DMS79 (cell line): ENCODE measurements around the gene NDUFS2.

Experiments
- DNase-seq: peaks from one replicate; lab custom pipeline; 2025; lab: John Stamatoyannopoulos, UW

Gene NDUFS2

DNA sequence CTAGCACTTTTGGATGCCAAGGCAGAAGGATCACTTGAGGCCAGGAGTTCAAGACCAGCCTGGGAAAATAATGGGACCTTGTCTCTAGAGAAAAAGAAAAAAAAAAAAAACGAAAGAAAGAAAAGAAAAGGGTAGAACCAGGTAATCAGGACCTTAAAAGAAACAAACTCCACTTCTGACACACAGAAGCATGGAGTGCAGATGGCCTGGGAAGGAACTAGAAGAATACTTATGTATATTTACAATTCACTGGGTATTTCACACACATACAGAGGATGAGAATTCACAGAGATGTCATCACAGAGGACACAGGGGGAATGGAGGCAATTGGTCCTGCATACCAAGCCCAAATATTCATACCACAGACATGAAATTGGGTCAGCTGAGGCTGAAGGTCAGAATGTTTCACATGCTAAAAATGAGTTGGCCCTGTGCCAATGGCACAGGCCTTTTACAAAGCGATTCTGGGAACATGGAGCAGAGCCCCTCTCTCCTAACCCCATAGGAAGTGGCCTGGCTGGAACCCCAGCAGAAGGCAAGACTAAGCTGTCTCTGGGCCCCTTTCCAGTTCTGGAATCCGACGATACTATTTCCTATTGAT is 29.3 kb upstream of the NDUFS2 start:
- DNase-seq, result no peak

DNA sequence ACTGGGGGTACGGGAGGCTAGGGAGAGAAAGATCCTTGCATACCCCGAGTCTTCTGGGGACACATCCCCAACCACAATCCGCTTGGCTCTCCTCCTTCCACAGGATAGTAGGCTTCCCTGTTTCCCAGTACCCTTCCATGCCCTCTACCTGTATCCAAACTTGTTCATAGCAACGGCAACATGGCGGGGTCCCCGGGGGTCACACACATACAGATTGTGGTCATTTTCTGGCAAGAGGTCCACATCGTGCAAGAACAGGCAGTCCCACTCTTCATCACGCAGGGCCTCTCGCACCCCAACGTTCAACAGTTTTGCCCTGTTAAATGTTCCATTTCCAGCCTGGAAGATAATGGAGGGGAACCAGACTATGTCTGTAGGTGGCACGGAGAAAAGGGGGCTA is 28.5 kb upstream of the NDUFS2 start:
- DNase-seq, result no peak

DNA sequence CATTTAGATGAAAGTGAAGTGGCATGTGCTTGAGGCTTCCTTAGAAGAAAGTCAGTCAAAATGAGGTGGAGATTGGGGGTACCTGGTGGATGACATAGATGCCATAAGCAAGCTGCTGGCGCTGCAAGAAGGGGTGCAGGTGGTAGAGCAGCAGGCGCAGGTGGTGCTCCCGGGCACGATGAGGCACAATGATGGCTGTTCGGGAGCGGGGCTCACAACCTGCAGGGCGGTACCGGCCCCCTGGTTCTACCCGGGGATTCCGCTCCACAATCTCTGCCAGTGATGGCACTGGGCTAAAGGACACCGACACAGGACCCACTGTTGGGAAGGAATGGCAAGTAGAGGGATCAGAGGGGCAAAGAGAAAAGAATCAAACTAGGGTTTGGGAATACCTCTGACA is 27.3 kb upstream of the NDUFS2 start:
- no peak for DNase-seq

DNA sequence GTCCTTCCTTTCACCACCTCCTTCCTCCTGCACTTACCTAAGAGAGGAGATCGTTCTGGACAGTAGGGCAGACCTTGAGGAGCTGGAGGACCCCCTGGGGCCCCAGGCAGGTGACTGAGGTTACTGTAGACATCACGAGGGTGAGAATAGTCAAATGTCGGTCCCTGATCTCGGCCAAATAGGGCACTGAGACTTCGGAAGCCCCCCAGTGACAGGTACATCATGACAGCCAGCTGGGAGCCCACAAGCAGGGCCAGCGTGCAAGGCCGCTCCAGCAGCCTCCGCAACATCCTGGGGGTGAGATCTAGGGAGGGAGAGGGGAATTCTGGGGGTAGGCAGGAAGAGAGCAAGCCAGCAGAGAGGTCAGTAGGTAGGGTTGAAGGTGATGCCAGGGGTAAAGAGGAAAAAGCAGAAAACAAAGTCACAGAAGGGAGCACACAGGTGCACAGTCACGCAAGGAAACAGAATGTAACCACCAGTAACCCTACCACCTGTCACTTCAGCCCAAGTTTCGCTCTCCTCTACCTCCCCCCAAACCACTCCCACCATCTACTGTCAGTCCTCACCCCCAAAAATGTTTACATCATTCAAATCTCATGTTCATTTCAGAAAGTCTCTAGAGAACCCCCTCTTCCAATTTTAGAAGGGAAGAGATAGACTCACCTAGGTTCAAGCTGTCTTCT is 26.3 kb upstream of the NDUFS2 start:
- DNase-seq, result no peak

DNA sequence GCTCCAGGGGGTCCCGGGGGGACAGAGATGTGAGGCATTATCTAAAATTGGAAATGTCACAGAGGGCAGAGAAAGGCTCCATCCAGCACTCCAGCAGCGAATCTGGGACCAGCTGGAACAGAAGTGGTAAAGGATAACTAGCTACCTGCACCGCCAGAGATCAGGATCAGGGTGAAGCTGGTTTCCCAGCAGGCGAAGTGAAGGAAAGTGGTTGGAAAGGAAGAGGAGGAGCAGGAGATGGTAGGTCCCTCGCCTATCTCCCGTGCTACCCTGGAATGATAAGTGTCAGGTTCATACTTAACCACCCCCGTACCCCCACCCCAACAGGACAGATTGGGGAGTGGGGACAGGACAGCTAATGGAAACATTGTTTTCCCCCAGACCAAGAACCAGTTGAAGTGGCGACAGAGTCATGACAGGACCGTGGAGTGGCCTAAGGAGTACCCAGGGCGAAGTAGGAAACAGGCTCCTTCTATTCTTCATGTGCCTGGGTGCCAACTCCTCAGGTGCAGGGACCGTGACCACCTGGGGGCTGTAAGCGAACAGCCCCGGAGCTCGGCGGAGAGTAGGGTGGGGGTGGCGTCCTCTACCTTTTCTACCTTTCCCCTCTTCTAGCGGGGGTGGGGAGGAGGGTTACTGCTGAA is 25.6 kb upstream of the NDUFS2 start:
- DNase-seq, result peak; percentile 46

DNA sequence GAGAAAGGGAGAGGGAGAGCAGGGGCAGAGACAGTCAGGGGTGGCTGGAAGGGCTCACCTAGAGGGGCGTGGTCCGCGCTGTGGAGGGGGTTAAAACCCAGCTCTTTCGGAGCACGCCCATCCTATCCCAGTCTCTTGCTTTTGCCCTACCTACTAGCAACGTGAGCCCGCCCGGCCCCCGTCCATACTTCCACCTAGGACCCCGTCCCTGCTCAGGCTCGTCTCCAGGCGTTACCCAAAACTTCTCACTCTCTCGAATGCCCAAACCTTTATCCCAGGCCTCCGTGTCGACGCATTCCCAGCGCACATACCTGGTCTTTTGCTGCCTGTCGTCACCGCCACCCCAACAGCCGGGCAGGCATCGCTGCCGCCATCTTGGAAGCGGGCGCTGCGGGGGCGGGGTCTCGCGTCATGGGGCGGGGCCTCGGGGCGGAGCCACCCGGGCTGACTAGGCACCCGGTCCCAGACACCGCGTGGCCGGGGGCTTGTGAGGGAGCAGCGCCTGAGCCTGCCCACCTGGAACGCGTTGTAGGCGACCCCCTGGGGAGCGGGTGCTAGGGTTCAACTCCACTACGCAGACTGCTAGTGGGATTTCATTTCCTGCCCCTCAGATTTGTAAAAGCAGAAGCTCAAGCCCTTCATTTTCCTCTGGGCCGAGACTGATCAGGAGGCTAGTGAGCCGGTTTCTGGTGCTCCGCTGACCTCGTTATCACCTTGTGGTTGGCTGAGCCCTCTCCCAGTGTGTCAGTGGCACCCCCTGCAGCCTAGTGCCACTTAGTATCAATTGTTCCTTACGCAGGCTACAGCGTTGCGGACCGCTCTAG is 24.8 kb upstream of the NDUFS2 start, which contains the start of gene B4GALT3:
Gene B4GALT3, minus strand, starts transcription at position 396 of the 824 bp plus-strand sequence. CDS start 1,447 bp downstream, outside the sequence.
- peak; percentile 80 for DNase-seq

DNA sequence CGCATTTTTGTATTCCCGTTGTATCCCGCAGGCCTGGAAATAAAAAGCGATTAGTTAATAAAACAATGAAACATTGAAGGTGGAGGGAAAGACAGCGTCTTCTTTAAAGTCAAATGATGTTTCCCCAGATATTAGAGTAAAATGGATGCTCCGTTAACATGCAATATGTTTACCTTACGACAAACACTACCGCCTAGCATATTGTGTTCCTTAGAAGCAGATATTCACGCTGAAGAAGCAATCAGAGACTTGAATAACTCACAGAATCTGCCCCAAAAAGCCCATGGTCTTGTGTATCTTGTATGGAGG is 24.3 kb upstream of the NDUFS2 start:
- DNase-seq, result no peak

DNA sequence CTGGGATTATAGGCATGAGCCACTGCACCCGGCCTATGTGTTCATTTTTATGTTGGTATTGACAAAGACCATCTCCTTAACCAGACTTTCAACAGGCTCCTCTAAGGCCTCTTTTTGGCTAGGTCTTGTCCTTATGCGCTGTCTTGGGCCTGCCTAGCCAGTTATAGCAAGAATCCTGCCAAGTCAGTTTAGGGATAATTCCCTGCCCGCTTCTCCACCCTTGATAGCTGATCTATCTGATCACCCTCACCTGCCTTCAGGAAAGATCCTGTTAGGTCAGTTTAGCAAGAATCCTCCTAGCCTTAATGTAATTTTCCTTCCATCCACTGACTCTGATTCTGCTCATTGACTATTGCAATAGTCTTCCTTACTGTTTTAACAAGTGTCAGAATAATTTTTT is 22.5 kb upstream of the NDUFS2 start:
- DNase-seq, result no peak

DNA sequence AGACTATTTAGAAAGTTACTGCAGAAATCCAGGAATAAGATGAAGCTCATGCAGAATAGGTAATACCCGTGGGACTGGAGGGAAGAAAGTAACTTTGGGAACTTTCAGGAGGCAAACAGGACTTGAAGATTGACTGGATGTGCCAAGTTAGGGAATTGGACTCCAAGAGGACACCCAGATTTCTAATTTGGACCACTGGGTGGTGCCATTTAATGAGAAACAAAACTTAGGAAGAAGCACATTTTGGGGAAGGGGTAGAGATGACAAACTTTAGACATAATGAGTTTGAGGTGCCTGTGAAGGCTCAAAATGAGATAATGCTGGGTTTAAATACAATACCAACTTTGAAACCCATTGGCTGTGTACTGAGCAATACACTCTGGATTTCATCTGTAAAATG is 21.5 kb upstream of the NDUFS2 start:
- DNase-seq, result no peak

DNA sequence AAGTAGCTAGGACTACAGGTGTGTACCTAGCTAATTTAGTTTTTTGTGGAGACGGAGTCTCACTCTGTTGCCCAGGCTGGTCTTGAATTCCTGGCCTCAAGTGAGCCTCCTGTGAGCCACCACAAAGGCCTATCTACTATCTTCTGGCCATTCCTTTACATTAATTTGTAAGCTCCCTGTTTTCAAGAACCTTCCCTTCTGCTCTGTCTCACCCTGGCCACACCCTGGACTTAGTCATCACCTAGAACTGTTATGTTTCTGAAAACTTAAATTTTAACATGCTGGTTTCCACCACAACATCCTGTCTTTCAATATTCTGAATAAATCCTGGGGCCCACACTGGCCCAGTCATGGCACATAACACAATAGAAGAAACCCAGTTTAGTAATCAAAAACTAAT is 20.0 kb upstream of the NDUFS2 start:
- DNase-seq, result no peak

DNA sequence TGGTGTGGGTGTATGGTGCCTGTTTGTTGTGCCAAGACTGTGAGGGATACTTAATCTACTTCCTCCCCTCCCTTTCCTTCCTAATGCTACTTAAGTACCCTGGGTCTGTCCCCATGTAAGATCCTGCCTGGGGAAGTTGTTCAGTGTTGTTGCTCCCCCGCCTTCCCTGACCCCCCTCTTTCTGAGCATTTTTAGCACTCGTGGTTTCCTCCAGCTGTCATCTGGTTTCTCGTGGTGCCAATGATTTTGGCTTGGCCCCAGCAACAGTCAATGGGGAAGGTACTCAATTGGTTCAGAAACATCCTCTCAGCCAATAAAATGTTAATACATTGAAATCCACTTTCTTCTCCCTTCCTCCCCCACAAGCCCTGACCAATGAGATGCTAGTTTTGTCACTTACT is 16.9 kb upstream of the NDUFS2 start:
- no peak for DNase-seq

DNA sequence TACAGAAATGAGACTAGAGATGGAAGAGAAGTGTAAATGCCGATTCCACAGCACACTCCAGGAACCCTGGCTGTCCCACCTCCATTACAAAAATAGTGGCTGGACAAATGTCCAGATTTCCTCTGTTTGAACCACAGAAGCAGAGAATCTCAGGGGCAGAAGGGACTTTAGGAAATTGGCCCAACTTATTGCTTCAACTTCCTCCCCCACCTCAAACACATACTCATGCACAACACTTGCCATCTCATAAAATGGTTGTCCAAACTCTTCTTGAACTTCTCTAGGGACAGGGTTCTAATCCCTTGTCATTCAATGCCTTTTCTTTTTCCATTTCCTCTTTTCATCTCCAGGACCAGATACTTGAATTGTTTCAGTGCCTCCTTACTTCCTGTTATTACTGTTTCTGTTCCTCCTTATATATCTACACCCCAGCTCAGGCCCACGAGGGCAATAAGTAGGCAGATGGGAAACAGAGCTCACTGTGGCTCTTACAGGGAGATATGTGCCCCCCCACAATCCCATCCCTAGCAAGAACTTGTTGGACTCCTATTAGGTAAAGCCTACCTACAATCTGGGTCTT is 16.3 kb upstream of the NDUFS2 start:
- DNase-seq, result no peak

DNA sequence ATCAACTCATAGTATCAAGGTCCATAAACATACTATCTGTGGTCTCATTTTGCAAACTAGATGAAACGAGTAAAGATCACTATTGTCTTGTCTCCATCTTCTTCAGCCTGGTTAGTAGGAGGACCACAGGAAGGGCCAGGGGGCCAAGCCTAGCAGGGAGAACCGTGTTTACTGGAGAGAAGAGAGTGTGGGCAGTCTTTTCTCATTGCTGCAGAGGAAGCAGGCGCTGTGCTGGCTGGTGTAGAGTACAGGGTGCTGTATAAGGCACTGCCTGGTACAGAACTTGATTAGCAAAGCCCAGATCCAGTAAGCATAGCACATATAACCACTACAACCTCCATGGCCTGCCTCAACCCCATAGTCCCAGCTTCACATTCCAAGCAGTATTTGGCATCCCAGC is 14.9 kb upstream of the NDUFS2 start:
- no peak for DNase-seq

DNA sequence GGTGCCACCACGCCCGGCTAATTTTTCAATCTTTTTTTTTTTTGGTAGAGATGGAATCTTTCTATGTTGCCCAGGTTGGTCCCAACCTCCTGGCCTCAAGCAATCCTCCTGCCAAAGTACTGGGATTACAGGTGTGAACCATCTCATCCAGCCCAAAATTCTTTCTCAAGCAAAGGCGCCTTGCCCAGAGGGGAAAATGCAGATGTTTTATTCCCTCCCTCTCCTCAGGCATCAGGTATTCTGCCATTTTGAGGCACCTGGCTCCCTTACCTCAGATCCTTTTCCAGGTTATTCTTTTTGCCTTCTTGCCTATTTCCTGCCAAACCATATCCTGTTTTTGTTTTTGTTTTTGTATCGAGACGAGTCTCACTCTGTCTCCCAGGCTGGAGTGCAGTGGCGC is 13.8 kb upstream of the NDUFS2 start:
- DNase-seq, result no peak

DNA sequence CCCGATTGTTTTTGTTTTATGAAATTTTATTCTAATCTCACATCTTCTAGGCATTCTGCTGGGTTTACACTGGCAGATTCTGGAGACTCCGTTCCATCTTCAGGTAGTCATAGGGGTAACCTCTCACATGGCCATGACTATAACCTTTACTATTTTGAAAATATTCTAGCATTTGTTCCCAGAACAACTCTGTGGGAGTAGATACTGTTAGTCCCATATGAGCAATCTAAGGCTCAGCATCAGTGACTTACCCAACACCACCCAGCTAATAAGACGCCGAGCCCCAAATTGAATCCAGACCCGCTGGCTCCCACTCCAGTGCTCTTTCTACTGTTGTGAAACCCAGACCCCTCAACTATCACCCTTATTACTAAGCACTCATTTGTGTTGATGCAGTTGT is 13.1 kb upstream of the NDUFS2 start:
- no peak for DNase-seq

DNA sequence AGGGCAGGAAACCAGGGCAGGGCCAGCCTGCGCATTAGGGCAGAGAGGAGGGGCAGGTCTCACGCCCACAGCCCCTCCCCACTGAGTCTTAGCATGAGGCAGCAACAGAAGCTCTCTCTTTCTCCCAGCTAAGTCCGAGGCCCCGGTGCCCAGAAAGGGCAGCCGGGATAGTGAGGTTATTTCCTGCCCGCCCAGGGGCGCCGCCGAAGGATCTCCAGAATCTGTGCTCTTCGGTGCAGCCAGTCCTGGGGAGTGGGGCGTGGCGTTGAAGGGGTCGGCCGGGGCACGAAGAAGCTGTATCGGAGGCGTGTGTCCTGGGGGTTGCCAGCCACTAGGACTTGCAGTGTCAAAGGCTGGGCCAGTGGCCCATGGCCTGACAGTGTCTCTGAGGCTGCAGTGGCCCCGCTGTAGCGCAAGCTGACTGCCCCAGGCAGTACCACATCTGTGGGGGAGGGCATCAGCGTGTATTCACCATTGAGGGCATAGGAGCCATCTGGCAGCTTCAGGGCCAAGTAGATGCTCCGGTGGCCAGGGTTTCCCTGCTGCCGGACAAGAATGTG is 11.1 kb upstream of the NDUFS2 start:
- no peak for DNase-seq

DNA sequence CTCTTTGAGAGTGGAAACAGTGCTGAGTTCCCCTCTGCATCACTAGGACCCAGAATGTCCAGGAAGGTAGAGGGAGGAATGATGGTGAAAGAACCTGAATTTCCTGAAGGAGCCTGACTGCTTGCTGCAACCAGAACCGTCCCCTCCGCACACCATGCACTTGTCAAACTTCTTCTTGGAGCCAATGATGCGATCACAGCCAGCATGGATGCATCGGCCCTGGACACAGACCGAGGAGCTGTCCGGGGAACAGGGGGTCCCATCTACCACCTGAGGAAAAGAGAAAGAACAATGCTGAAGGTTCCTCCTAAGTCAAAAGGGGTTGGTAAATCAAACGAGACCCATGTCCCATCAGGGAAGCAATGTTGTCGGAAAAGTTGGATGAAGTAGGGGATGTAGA is 10.2 kb upstream of the NDUFS2 start:
- DNase-seq, result no peak

DNA sequence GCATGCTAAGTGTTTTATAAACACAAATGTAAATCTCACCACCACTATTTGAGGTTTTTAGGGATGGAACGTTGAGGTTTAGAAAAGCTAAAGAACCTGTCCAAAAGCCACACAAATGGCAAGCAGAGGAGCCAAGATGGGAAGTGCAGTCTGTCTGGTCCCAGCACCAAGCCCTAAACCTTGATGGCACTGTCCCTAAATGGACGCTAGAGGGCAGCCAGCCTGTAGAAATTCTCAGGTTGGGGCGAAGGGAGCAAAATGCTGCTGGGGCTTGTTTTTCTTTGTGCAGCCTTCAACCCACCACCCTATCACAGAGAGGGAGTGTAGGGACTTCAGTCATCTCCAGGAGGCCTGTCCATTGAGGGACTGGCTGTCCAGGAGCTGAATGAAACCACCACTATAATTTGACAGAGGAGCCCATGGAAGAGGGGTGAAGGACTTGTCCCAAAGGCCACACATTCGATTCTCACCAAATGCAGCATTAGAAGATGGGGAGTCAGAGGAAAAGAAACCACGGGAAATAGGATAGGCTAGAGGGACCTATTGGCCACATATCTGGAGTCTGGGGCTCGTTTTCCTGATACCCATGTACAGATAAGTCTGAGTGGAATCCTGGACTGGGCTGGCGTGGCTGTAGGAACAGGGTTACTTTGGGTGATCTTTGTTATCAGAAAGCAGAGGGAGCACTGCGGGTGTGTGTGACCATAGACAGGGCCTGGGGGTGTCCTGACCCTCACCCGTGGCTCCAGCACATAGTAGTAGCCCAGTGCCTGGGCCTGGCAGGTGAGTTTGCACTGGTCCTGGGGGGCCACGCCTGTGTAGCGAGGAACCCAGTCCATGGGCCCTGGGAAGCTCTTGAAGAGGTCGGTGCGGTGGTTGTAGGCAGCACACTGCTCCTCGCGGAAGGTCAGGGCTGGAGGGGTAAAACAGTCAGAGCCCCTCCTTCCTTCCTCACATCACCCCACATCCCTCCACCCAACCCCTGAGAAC is 9.4 kb upstream of the NDUFS2 start:
- peak; percentile 43 for DNase-seq

DNA sequence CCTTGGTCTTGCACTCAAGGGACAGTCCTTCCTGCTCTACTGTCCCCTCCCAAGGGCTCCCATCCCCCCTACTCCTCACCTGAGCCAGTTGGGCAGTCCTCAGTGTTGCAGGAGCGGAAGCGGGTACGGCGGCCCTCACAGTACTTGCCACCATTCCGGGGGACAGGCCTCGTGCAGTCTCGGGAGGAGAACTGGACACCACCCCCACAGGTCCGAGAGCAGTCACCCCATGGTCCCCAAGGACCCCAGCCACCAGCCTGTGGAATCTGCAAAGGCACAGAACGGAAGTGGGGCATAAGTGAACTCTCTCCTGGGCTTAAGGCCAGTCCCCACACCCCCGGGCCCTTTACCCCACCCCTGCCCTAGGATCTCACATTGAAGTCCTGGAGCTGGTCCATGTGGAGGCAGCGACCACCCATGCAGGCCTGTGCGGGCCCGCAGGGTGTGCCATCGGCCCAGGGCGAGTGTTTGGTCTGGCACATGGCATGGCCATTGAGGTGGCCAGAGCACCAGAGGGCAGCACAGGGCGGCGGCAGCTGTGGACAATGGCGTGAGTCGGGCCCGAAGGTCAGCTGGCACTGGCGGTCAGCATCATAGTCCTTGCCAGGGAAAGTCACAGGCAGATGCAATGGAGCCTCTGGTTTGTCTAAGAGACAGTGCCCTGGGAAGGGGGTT is 8.5 kb upstream of the NDUFS2 start:
- DNase-seq, result no peak

DNA sequence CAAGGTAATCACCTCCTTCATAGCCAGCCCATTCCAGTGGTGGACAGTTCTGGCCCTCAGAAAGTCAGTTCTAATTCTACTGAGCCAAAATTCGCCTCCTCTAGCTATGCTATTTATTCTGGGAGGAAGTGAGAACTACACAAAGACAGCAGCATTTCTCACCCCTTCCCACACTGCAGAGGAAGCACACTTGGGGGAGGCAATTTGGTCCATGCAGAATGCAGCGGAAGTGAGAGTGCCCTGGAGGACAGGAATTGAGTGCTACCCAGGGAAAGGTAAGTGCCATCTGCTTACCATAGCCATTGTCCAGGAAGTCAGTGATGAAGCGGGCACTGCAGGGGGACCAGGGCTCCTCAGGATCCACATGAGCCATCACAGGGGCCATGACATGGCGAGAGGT is 7.0 kb upstream of the NDUFS2 start:
- DNase-seq, result no peak
